OCI-LY1 (cell line): ENCODE data around the gene ADAMTSL1.

Source experiments
- H2AFZ ChIP-seq: fragments of 200-600 bp; sonication (generic), shearing (Covaris generic); 2 replicates; pipeline ENCODE4 v1.6.0; 2014; ENCODE audit warnings: antibody characterized with exemption, mild to moderate bottlenecking, low read length
- H3F3A ChIP-seq: fragments of 200-600 bp; sonication (generic), shearing (Covaris generic); 2 replicates; pipeline ENCODE4 v1.6.0; 2014; ENCODE audit warnings: mild to moderate bottlenecking, antibody characterized with exemption, low read length, moderate library complexity; ENCODE audit not compliant: insufficient read depth
- H3K27ac ChIP-seq: fragments of 200-600 bp; sonication (generic); 2 replicates; pipeline ENCODE4 v1.5.1; 2014; ENCODE audit warnings: low read length, mixed run types, mild to moderate bottlenecking, low read depth; ENCODE audit not compliant: poor library complexity, severe bottlenecking
- H3K27me3 ChIP-seq: fragments of 200-600 bp; sonication (generic); 2 replicates; pipeline ENCODE4 v1.6.0; 2014; ENCODE audit warnings: antibody characterized with exemption, mild to moderate bottlenecking, low read length, moderate library complexity; ENCODE audit not compliant: insufficient read depth
- H3K36me3 ChIP-seq: fragments of 200-600 bp; sonication (generic); 2 replicates; pipeline ENCODE4 v1.6.1; 2014; ENCODE audit warnings: mild to moderate bottlenecking, antibody characterized with exemption, low read length, moderate library complexity, mixed read lengths; ENCODE audit not compliant: insufficient read depth
- H3K4me1 ChIP-seq: fragments of 200-600 bp; sonication (generic); 2 replicates; pipeline ENCODE4 v1.5.1; 2014; ENCODE audit warnings: mild to moderate bottlenecking, low read length, moderate library complexity; ENCODE audit not compliant: insufficient read depth, severe bottlenecking
- H3K4me2 ChIP-seq: fragments of 200-600 bp; sonication (generic), shearing (Covaris generic); 2 replicates; pipeline ENCODE4 v1.6.1; 2014; ENCODE audit warnings: low read length
- H3K4me3 ChIP-seq: fragments of 200-600 bp; sonication (generic); 2 replicates; pipeline ENCODE4 v1.5.1; 2014; ENCODE audit warnings: low read length, low read depth, mild to moderate bottlenecking, mixed read lengths; ENCODE audit not compliant: poor library complexity, severe bottlenecking
- H3K79me2 ChIP-seq: fragments of 200-600 bp; shearing (Covaris generic); 2 replicates; pipeline ENCODE4 v1.6.1; 2016; ENCODE audit warnings: mixed run types, low read length, mixed read lengths; ENCODE audit not compliant: insufficient read depth
- H3K9ac ChIP-seq: fragments of 200-600 bp; sonication (generic), shearing (Covaris generic); 2 replicates; pipeline ENCODE4 v1.6.1; 2014; ENCODE audit warnings: mild to moderate bottlenecking, low read length, mixed read lengths
- H3K9me2 ChIP-seq: fragments of 200-600 bp; sonication (generic), shearing (Covaris generic); 2 replicates; pipeline ENCODE4 v1.6.1; 2014; ENCODE audit warnings: low read depth, mild to moderate bottlenecking, low read length, mixed read lengths
- H3K9me3 ChIP-seq: fragments of 200-600 bp; shearing (Covaris generic); 2 replicates; pipeline ENCODE4 v1.6.1; 2014; ENCODE audit warnings: low read length, mixed read lengths
- H4K20me1 ChIP-seq: fragments of 200-600 bp; sonication (generic), shearing (Covaris generic); 2 replicates; pipeline ENCODE4 v1.6.0; 2016; ENCODE audit warnings: mild to moderate bottlenecking, low read length; ENCODE audit not compliant: insufficient read depth
- EZH2 ChIP-seq: fragments of 200-600 bp; sonication (generic), shearing (Covaris generic); IDR thresholded peaks from 2 replicates; pipeline ENCODE4 v1.8.0; 2017; ENCODE audit warnings: borderline replicate concordance, mixed run types, mild to moderate bottlenecking, antibody characterized with exemption, low read length, moderate library complexity, mixed read lengths
- TF ChIP-seq, protein P1 (sequence below): fragments of 200-600 bp; sonication (generic), shearing (Covaris generic); IDR thresholded peaks from 2 replicates; pipeline ENCODE4 v1.5.1; 2017; ENCODE audit warnings: mild to moderate bottlenecking, antibody characterized with exemption, low read length, moderate library complexity, mixed read lengths

ADAMTSL1 gene

DNA sequence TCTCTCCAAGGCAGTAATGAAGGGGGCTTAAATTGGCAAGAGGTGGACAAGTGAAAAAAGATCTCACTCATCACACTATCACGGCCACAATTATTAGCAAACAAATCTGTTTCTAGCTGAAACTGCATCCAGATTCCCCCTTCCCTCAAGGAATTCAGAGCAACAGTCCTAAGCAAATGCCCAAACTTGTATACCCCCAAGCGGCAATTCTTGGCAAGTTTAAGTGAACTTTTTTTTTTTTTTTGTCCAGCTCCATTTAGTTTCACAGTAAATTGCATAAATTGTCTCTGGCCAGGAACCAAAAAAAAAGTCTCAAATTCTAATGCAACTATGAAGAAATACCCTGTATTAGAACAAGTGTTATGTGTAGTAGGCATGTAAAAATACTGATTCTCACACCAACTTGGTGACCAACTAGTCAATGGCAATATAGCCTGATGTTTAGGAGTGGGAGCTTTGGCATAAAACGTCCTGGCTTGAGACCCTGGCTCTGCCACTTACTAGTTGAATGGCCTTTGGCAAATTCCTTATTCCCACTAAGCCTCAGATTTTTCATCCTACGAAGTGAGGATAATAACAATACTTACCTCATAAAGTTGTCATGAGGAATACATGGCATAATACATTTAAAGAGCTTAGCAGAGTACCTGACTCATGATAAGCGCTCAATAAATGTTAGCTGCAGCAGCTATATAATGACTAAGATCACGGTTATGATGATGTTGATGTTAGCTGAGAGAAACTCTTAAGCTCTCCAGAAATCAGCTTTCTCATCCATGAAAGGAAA lies 193.2 kb downstream of the ADAMTSL1 start:
- Histone ChIP-seq H3K36me3 (no peaks in the 10 kb centered on the region), H3K9me3 (no peaks in the 10 kb centered on the region), H3K27ac (no peak overlapping the region)

DNA sequence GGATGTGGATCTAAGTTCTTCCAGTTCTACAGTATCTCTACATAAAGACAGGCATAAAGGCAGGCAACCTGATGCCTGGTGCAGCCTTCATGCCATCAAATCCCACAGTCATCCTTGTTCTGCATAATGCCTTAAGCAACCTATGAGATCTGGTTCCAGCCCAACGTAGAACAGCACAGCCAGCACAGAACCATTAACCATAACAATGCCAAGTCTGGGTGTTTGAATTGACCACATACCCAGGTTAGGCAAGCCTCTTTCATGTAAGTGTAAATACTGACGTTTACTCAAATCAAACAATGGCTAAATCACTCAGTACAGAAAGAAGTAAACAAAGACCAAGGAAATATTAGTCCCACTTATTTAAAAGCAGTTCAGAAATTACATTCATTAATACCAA lies 195.0 kb downstream of the ADAMTSL1 start:
- no peak for TF ChIP-seq EZH2
- TF ChIP-seq, protein P1, sequence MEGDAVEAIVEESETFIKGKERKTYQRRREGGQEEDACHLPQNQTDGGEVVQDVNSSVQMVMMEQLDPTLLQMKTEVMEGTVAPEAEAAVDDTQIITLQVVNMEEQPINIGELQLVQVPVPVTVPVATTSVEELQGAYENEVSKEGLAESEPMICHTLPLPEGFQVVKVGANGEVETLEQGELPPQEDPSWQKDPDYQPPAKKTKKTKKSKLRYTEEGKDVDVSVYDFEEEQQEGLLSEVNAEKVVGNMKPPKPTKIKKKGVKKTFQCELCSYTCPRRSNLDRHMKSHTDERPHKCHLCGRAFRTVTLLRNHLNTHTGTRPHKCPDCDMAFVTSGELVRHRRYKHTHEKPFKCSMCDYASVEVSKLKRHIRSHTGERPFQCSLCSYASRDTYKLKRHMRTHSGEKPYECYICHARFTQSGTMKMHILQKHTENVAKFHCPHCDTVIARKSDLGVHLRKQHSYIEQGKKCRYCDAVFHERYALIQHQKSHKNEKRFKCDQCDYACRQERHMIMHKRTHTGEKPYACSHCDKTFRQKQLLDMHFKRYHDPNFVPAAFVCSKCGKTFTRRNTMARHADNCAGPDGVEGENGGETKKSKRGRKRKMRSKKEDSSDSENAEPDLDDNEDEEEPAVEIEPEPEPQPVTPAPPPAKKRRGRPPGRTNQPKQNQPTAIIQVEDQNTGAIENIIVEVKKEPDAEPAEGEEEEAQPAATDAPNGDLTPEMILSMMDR = no peak
- Histone ChIP-seq H3K9ac (no peak overlapping the region), H3K27ac (no peak overlapping the region), H3K27me3 (no peaks in the 10 kb centered on the region), H3K4me1 (no peaks in the 10 kb centered on the region), H3K36me3 (no peaks in the 10 kb centered on the region), H3K79me2 (no peaks in the 10 kb centered on the region), H3K9me3 (no peaks in the 10 kb centered on the region), H3K4me2 (no peak overlapping the region), H3K4me3 (no peak overlapping the region), H3F3A (no peaks in the 10 kb centered on the region), H2AFZ (no peak overlapping the region), H3K9me2 (no peaks in the 10 kb centered on the region), H4K20me1 (no peaks in the 10 kb centered on the region)

More for the DNA sequence above, 193.2 kb downstream of the ADAMTSL1 start:
- H3K4me3 ChIP-seq = no peak overlapping the region
- no peaks in the 10 kb centered on the region for H3K4me1 ChIP-seq
- no peak overlapping the region for H3K4me2 ChIP-seq
- H4K20me1 ChIP-seq = no peaks in the 10 kb centered on the region
- TF ChIP-seq EZH2 = no peak
- TF ChIP-seq, protein P1 = no peak
- H3K27me3 ChIP-seq = no peaks in the 10 kb centered on the region
- H3K9me2 ChIP-seq = no peaks in the 10 kb centered on the region
- no peaks in the 10 kb centered on the region for H3K79me2 ChIP-seq
- no peaks in the 10 kb centered on the region for H3F3A ChIP-seq
- no peak overlapping the region for H2AFZ ChIP-seq
- H3K9ac ChIP-seq = no peak overlapping the region

DNA sequence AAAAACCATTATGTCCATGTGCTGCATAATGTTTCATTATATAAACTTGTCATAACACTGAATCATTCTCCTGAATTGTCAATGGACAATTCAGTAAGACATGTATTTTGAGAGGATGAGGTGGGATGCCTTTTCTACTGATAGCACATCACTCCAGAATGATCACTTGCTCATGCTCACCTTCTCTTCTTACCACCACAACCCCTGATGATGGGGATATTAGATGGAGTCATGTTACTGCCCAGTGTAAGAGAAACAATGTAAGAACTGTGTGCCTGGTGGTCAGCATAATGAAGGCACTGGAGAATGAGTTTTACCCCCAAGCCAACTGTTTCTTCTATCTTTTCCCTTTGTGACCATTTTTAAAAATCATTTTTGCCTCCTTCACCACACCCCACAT lies 198.8 kb downstream of the ADAMTSL1 start:
- Histone ChIP-seq H3K9ac (no peak overlapping the region), H2AFZ (no peak overlapping the region), H3K9me2 (no peaks in the 10 kb centered on the region), H3K4me1 (no peaks in the 10 kb centered on the region), H3K27me3 (no peaks in the 10 kb centered on the region), H3K4me3 (no peak overlapping the region), H3K36me3 (no peaks in the 10 kb centered on the region), H3F3A (no peaks in the 10 kb centered on the region), H3K9me3 (no peaks in the 10 kb centered on the region), H3K79me2 (no peaks in the 10 kb centered on the region), H4K20me1 (no peaks in the 10 kb centered on the region), H3K27ac (no peak overlapping the region), H3K4me2 (no peak overlapping the region)
- TF ChIP-seq EZH2 = no peak
- TF ChIP-seq, protein P1 = no peak
